NCI-H2196 (cell line): ENCODE results near the gene PISD.
"Not testable (repeated sequence)": the region's sequence is repeated elsewhere in the genome, so short reads cannot be mapped to it uniquely, and the experiment has no call there.

Source experiments
- DNase-seq: peaks from one replicate; lab custom pipeline; 2025; ENCODE audit not compliant: unreplicated experiment; lab: John Stamatoyannopoulos, UW

Gene PISD

DNA sequence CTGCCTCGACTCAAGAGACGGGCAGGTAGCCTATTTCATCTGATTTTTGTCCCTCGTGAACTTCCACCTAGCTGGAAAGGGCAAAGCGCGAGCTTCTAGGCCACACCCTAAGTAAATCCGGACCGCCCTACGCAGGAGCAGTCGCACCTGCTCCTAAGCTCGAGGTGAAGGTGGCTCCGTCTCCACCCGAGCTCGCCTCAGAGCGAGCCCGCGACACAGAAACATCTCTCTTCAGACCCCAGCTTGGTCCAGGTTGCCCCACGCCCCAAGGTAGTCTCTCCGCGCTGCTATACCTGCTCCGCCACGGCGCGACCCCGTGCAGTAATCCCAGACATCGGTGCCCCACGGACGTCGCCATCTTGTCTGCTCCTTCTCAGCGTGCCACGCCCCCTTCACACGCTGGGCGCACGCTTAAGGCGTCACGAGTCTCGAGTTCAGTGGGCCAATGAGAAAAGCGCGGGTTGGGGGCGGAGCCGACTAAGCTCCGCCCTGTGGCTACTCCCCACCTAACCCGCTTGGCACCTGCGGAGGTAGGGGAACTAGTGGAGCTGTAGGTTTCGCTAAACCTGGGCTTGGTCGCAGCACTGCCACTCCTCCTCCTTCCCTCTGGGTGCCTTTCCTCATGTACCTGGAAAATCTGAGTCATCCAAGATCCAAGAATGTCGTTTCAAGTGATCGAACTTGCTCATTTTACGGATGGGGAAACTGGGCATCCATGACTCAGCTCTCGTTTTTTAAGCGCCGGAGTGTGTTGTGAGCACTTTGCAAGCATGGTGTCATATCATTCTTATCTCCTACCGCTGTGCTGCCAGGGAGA, at the start of gene PISD:
TSS of gene PISD (minus strand) at position 365 of the 817 bp plus-strand sequence. CDS start at position 358, 7 bp downstream.
- DNase-seq: peak; percentile 89

DNA sequence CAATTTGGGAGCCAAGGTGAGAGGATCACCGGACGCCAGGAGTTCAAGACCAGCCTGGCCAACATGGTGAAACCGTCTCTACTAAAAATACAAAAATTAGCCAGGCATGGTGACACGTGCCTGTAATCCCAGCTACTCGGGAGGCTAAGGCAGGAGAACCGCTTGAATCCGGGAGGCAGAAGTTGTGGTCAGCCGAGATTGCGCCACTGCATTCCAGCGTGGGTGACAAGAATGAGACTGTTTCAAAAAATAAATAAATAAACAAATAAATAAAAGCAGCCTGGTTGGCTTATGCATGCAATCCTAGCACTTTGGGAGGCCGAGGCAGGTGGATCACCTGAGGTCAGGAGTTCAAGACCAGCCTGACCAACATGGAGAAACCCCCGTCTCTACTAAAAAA, 49.2 kb upstream of the PISD start:
- not testable (repeated sequence) for DNase-seq

DNA sequence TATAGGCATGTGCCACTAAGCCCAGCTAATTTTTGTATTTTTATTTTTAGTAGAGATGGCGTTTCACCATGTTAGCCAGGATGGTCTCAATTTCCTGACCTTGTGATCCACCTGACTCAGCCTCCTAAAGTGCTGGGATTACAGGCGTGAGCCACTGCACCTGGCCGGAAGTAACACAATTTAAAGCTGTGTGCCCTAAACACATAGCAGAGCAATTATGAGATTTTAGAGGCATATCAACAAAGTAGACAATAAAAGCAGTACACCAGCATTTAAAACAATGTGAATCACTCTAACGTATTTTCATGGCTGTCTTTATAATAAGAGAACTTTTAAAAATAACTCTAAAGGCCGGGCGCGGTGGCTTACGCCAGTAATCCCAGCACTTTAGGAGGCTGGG, 45.5 kb upstream of the PISD start:
- DNase-seq: no peak

DNA sequence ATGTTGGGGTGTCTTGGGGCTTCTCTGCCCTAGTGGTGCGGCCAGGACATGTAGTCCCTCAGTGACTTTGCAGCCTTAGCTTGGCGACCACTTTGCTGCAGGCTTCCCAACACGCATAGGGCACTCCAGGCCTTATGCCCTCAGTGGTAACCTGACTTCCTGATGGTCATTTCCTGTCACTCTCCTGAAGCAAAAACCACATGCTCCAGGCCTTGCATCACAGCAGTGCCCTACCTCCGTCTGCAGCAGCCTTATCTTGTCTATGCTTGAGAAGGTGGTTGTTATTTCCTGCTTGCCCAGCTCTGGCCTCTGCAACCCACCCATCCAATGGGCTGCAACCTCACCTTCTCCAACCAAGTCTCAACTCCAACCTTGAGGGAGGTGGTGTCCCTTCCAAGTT, 33.4 kb upstream of the PISD start:
- DNase-seq: no peak

DNA sequence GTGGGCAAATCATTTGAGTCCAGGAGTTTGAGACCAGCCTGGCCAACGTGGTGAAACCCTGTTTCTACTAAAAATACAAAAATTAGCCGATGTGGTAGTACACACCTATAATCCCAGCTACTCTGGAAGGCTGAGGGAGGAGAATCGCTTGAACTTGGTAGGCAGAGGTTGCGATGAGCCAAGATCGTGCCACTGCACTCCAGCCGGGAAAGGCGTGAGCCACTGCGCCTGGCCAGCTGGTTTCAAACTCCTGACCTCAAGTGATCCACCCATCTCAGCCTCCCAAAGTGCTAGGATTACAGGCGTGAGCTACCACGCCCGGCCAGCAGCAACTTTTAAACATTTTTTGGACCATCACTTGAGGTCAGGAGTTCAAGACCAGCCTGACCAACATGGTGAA, 32.0 kb upstream of the PISD start:
- DNase-seq: not testable (repeated sequence)

DNA sequence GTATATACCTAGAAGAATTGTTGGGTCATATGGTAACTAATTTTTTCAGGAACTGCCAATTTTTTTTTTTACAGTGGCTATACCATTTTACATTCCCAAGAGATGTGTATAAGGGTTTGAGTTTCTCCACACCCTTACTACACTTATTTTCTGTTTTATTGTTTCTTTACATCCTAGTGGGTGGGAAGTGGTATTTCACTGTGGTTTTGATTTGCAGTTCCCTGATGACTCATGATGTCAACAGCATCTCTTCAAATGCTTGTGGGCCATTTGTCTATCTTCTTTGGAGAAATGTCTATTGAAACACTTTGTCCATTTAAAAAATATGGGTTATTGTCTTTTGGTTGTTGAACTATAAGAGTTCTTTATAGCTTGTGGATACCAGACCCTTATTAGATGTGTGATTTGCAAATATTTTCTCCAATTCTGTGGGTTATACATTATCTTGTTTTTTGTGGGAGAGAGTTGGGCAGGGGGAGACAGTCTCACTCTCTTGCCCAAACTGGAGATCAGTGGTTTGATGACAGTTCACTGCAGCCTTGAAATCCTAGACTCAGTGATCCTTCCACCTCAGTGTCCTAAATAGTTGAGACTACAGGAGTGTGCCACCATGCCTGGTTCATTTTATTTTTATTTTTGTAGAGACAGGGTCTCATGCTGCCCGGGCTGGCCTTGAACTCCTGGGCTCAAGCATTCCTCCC, 30.3 kb upstream of the PISD start:
- DNase-seq: no peak

DNA sequence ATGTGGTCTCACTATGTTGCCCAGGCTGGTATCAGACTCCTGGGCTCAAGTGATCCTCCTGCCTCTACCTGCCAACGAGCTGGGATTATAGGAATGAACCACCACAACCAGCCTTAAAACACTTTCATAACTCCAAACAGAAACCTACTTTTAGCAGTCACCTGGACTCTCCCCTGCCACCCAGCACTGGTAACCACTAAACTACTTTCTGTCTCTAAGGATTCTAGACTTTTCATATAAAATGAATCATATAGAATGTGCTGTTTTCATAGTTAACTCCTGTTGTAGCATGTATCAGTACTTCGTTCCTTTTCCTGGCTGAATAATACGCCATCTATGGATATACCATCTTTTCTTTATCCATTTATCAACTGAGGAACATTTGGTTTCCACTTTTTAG, 29.4 kb upstream of the PISD start:
- DNase-seq: no peak

DNA sequence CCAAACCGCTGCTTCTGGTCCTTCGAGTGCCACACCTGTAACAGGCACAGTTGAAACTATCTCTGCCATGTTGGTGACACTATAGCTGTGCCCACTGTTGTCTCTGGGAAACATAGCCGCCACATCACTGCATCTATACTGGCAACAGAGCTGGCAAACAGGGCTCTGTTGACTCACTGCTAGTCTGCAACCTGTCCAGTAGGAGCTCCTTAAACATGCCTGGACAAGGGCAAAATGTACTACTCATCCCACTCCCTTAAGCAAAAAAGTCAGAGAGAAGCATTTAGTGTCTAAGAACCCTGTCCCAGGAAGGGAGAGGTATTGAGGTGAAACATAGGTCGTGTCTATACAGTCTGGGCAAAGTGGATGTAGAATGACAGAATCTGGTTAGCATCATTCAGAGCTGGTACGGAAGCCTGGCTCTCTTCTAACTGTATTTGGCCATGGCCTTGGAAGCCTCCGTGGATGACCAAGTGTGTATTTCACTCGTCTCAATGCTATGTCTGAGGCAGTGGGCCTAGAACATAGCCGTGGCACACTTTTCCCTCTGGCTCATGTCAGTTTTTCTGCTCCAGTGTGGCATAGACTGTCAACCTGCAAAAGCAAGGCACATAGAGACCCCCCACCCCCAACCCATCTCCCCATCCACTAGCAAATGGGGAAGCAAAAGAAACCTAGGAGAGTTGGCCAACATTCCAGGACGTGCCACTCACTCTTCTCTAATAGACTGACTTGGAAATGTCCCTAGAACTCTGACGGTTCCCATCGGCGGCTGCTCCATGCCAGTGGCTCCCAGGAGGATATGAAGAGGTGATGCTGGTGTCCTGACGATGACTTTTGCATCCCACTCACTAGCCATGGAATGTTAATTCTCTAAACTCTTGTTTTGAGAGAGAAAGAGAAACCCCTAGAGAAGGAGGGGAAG, 21.4 kb upstream of the PISD start:
- DNase-seq: no peak

DNA sequence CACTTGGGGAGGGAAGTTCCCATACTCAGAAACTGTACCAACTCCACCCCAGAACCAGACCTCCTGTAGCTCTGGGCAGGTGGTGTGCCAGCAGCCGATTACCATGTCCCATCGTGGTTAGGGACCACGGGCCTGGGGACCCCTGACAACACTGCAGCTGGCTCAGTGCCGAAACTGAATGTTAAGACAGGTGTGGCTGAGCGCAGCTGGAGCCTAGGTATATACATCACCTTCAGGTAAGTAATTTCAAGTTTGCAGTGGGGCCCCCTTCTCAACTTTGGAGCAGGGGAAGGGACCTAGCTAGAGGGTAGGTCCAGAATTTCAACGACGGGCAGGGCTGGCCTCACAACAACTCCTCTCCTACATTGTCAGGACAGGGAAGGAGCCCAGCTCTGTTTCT, 20.7 kb upstream of the PISD start:
- DNase-seq: no peak

DNA sequence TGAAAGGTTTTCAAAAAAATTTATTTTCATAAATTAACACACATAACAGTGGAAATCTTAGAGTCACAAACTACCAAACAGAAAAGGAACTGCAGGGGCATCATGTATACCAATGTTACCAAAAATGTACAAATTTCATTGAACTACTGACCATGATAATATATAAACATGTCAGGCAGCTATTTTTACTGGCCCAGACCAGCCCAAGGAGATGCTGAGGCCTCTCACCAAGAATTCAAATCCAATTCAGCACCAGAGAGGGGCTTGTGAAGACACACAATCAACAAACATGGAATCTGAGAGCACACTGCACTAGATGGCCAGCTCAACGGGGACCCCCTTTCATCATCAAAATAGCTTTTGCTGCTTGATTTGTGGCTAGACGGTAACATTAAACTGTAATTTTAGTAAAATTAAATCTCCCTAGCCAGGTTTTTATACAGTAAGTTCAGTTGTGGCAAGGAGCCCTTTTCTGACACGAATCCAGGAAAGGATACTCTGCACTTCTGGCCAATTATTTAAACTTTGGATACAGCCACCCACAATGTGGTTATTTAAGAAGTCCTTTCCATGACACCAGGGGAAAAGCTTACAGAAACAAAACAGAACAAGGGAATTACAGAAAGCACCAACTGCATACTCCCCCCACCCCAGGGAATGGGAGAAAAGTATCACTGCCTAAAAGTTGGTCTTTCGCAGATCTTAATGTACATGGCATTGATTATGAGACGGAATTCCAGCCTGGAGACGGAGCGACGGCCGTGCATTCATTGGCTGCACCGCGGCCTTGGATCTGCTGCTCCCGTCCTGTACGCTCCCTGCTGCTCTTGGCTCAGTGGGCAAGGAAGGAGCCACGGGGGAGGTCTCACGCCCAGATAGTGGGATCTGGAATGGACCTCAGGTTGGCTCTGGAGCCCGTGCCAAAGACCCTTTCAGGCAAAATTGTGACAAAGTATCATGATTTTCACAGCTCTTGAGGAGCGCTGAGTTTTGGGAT, 19.6 kb upstream of the PISD start:
- DNase-seq: no peak

DNA sequence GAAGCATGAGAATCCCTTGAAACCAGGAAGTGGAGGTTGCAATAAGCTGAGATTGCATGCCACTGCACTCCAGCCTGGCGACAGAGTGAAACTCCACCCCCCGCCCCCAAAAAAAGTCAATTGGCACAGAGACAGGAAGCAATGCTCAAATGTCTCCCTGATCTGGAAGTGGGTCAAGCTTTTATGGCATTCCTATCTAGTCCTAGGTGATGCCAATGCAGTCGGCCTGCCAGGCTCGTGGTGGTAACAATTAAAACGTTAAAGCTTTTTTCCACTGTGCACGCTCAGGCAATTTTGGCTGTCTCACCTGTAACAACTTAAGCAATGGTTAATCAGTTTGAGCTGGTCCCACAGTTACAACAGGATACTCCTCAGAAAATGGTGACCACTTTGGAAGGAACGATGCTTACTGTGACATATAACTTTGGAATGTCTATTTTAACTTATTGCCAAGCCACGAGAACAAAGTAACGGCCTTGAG, 18.9 kb upstream of the PISD start:
- no peak for DNase-seq

DNA sequence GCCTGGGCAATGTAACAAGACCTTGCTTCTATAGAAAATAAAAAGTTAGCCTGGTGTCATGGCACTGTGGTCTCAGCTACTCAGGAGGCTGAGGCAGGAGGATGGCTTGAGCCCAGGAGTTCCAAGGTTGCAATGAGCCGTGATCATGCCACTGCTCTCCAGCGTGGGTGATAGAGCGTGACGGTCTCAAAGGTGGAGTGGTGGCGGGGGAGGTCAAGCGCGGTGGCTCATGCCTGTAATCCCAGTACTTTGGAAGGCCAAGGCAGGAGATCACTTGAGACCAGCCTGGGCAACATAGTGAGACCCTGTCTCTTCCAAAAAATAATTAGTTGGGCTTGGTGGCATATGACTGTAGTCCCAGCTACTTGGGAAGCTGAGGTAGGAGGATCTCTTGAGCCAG, 16.7 kb upstream of the PISD start:
- DNase-seq: no peak

DNA sequence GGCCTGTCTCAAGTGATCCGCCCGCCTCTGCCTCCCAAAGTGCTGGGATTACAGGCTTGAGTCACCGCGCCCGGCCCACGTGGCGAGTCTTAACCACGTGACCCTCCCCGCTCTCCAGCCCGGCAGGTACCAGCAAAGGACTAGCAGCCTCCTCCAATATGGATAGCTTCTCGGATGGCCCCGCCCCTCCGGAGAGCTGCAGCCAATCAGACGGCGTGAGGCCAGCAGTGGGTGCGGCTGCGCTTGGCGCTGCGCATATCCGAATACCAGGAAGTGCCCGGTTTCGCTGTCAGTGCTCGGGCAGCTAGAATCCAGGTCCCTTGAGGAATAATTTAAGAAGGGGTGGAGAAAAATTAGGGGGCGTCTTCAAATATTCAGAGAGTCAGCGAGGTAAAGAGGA, 14.7 kb upstream of the PISD start:
- DNase-seq: no peak

DNA sequence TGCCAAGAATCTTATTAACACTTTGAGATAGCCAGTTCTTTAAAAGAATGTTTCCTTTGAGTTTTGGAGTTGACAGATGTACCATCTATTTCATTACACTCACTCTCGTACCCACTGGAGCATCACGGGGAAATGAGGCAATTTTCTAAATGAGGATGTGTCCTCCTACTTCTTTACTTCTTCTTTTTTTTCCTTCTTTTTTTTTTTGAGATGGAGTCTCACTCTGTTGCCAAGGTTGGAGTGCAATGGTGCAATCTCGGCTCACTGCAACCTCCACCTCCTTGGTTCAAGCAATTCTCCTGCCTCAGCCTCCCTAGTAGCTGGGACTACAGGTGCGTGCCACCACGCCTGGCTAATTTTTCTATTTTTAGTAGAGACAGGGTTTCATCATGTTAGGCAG, 12.2 kb upstream of the PISD start:
- not testable (repeated sequence) for DNase-seq

DNA sequence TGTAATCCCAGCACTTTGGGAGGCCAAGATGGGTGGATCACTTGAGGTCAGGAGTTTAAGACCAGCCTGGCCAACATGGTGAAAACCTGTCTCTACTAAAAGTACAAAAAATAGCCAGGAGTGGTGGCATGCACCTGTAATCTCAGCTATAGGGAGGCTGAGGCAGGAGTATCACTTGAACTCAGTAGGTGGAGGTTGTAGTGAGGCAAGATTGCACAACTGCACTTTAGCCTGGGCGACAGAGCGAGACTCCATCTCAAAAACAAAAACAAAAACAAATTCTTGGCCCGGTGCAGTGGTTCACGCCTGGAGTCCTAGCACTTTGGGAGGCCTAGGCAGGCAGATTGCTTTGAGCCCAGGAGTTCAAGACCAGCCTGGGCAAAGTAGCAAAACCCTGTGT, 6.8 kb upstream of the PISD start:
- not testable (repeated sequence) for DNase-seq

DNA sequence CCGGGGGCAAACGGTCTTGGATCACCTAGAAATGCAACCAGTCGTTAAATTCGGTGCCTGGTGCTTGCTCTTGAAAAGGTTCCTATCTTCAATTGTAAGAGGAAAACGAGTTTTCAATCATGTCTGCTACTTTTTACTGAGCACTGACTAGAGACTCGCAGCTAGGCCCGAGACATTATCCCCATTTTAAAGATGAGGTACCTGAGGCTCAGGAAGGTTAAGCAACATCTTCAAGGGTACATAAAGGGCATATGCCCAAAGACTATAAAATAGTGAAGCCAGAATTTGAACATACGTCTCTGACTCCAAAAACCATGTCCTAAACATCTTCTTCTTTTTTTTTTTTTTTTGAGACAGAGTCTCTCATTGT, 638 bp upstream of the PISD start:
- no peak for DNase-seq

DNA sequence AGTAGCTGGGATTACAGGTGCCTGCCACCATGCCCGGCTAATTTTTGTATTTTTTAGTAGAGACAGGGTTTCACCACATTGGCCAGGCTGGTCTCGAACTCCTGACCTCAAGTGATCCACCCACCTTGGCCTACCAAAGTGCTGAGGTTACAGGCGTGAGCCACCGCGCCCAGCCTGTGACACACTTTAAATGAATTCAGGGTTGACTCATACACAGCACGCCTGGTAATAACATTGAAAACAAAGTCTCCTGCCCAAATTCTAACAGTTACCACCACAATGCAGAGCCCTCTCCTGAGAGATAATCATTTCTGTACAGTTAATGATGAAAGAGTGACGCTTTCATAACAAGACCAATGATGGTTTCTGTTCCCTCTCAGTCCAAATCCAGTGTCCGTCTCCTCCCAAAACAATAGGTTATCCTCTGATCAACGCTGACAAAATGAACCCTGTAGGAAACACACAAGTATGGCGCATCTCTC, 1.1 kb downstream of the PISD start:
- not testable (repeated sequence) for DNase-seq

DNA sequence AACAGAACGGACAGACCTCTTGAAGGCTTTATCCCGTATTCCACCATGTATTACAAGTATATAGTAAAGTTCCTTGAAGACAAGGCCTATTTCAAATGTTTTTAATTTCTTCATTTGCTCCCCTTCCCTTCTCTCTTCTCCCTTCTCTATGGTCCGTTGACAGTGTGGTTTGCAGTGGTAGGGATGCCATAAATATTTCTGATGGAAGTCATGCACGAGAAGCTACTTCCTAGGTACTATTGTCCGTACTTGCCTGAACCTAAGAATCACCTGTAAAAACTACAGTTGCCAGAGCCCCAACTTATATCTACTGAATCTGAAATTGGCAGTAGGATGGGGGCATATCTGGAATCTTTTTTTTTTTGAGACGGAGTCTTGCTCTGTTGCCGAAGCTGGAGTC, 2.8 kb downstream of the PISD start:
- no peak for DNase-seq

DNA sequence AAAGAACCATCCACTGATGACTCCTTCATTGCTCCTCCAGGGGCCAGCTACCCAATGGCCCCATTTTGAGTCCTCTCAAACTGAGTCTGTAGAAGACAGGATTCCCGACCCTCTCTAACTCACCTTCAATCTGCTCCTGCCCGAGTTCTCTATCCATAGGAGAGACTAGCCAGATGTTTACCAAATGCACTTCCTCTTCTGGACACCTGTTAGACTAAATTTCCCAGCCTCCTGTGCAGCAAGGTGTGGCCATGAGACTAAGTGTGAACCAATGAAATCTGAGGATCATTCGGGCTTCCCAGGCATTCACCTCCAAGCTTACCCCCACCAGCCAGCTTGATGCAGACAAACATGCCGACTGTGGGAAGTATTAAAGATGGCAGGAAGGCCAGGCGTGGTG, 7.6 kb downstream of the PISD start:
- no peak for DNase-seq

DNA sequence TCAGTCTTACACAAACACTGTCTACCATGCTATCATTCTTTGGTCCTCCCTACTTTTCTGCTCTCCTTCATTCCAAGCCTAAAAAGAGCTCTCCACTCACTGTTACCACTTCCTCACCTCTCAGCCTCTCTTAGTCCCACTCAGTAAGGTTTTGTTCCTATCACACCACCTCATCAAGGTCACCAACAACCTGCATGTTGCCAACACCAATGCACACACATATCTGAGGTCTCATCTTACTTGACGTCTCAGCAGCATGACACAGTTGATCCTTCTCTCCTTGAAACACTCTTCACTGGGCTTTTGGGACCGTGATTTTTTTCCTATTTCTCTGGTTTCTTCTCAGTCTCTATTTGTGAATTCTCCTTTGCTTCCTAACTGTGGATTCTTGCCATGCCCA, 8.1 kb downstream of the PISD start:
- DNase-seq: no peak
